Mesothelial cell of epicardium (in vitro differentiated cells): ENCODE measurements around the gene KLHL1. TPM values are rescaled to one million over a fixed set of nuclear protein-coding genes. Genes with fewer than 3 reads are reported as not detected.

Experiments used
- DNase-seq, 2 experiments: peaks; one replicate each; pipeline ENCODE4 v3.0.0; 2021; ENCODE audit warnings: low spot score in 2 of 2; ENCODE audit not compliant: unreplicated experiment in 2 of 2
- H3K27ac Mint-ChIP-seq: 2 replicates; pipeline ENCODE4 v1.8.0; 2021; ENCODE audit warnings: mixed read lengths
- H3K27me3 Mint-ChIP-seq: 2 replicates; pipeline ENCODE4 v1.8.0; 2021; ENCODE audit warnings: low read depth, mixed read lengths
- H3K36me3 Mint-ChIP-seq: 2 replicates; pipeline ENCODE4 v1.8.0; 2021; ENCODE audit warnings: mixed read lengths
- H3K4me1 Mint-ChIP-seq: 2 replicates; pipeline ENCODE4 v1.8.0; 2021; ENCODE audit warnings: mixed read lengths
- H3K4me3 Mint-ChIP-seq: 2 replicates; pipeline ENCODE4 v1.8.0; 2021; ENCODE audit warnings: mild to moderate bottlenecking, moderate library complexity, mixed read lengths
- H3K9me3 Mint-ChIP-seq: 2 replicates; pipeline ENCODE4 v1.8.0; 2021; ENCODE audit warnings: mixed read lengths
- total RNA-seq: library from RNA; stranded (reverse); gene quantifications from 3 replicates; pipeline ENCODE4 v1.2.1, GENCODE V29; 2021
- TF ChIP-seq, protein P1 (sequence below): fragments of 200-600 bp; sonication (generic); IDR thresholded peaks from one replicate; pipeline ENCODE4 v1.5.0; 2021; ENCODE audit warnings: antibody characterized with exemption; ENCODE audit not compliant: unreplicated experiment

The KLHL1 gene
- total RNA-seq, 1 donor from 2014 or later: not detected

DNA sequence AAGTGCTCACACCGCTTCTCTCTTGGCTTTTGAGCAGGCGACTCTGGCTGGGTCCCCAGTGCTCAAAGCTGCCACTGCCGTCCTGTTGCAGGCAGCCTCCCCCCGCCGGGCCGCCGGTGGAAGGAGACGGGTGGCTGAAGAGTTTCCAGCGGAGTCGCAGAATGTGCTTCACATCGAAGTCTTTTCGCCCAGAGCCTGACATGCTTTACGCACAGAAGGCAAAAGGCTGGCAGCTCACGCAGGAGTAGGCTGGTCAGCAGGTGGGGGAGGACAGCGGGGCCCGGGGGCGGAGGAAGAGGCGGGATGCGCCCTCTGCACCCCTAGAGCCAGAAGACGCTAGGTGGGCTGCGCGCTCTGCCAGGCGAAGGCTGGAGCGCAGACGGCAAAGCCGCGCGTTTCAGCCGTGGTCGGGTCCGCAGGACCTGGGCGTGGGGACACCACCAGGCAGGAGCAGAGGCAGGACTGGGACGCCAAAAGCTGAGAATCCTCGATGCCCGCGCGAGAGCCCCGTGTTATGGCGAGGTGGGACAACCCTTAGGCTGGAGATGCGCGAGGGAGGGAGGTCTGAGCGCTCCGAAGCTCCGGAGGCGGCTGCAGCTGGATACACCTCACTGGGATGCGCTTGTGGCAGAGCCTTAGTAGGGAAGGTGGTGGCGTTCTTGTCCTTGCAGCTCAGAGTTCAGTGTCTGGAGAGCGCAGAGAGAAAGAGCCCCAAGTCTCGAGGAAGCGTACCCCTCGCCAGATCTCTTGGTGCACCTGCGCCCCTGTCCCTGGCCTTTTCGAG, 562 bp downstream of the KLHL1 start, which contains the start of gene ATXN8OS:
ATXN8OS (plus strand) TSS at position 329 of the 784 bp plus-strand sequence.
- TF ChIP-seq, protein P1, sequence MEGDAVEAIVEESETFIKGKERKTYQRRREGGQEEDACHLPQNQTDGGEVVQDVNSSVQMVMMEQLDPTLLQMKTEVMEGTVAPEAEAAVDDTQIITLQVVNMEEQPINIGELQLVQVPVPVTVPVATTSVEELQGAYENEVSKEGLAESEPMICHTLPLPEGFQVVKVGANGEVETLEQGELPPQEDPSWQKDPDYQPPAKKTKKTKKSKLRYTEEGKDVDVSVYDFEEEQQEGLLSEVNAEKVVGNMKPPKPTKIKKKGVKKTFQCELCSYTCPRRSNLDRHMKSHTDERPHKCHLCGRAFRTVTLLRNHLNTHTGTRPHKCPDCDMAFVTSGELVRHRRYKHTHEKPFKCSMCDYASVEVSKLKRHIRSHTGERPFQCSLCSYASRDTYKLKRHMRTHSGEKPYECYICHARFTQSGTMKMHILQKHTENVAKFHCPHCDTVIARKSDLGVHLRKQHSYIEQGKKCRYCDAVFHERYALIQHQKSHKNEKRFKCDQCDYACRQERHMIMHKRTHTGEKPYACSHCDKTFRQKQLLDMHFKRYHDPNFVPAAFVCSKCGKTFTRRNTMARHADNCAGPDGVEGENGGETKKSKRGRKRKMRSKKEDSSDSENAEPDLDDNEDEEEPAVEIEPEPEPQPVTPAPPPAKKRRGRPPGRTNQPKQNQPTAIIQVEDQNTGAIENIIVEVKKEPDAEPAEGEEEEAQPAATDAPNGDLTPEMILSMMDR: no peak
- peaks cover 70% of the 10 kb centered on the region for H3K27me3 Mint-ChIP-seq
- H3K9me3 Mint-ChIP-seq: no peaks in the 10 kb centered on the region
- peak within 1 kb of the TSS; percentile 57 for H3K4me3 Mint-ChIP-seq
- no peaks in the 10 kb centered on the region for H3K36me3 Mint-ChIP-seq
- H3K4me1 Mint-ChIP-seq: no peaks in the 10 kb centered on the region
- H3K27ac Mint-ChIP-seq: no peak within 1 kb of the TSS
- peak in 1 of 2 experiments; percentile 41 for DNase-seq

DNA sequence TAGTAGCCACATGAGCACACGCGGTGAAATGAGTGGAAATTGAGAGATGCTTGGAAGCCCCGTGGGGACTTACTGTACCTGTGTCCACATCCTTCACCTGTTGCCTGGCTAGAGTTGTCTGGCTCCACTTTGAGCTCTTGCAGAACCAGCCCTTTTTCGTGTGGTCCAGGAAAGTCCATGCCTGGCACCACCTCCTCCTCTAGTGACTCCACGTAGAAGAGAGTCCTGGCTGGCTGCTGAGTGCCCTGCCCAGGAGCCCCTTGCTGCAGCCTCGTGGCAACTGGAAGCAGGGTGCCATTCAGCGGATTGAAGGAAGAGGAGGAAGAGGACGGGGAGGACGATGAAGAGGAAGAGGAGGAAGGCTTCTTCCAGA, 1.1 kb downstream of the KLHL1 start:
- Mint-ChIP-seq H3K27me3 (peaks cover 69% of the 10 kb centered on the region), H3K4me1 (no peaks in the 10 kb centered on the region)
- TF ChIP-seq, protein P1: no peak

DNA sequence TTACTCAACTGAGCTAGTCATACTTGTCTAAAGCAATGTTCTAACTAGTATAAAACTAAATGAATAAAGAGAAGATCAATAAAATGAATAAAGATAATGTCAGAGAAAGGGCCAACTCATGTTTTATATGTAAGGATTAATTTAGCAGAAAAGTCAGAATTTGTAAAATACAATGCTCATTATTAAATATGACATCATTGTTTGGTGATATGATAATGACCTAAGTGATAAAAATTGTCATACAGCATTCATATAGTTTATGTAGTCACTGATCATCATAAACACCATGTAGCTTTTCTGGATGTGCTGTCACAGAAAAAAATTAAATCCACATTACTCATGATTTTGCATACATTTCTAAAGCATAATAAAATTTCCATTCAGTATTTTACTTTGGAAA, 3.8 kb downstream of the KLHL1 start:
- DNase-seq: no peak
- H3K4me1 Mint-ChIP-seq: no peaks in the 10 kb centered on the region
- TF ChIP-seq, protein P1: no peak
- no peak overlapping the region for H3K27ac Mint-ChIP-seq
- H3K4me3 Mint-ChIP-seq: no peak overlapping the region
- peaks cover 57% of the 10 kb centered on the region for H3K27me3 Mint-ChIP-seq
- H3K36me3 Mint-ChIP-seq: no peaks in the 10 kb centered on the region
- H3K9me3 Mint-ChIP-seq: no peaks in the 10 kb centered on the region

More for the DNA sequence above, 1.1 kb downstream of the KLHL1 start:
- no peaks in the 10 kb centered on the region for H3K9me3 Mint-ChIP-seq
- no peak for DNase-seq
- H3K4me3 Mint-ChIP-seq: peak overlapping the region; percentile 54
- no peak overlapping the region for H3K27ac Mint-ChIP-seq
- no peaks in the 10 kb centered on the region for H3K36me3 Mint-ChIP-seq

DNA sequence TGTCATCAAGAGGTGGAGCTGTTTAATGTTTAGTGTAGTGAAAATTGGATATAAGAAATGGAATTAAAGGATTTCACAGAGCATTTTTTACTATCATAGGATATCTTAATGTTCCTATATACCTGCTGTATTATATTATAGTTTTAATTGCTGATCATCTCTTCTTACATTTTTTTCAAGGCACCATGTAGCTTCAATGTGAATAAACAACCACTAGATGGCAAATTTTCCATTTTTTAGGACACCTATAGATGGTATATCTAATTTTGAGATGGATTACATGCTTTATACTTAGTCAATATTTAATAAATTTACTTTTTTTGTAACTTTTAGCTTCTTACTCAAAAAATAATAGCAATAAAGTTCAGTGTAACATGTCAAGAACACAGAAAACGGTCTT, 9.6 kb downstream of the KLHL1 start:
- Mint-ChIP-seq H3K27ac (no peak overlapping the region), H3K4me3 (no peak overlapping the region), H3K4me1 (no peaks in the 10 kb centered on the region), H3K9me3 (no peaks in the 10 kb centered on the region), H3K36me3 (no peaks in the 10 kb centered on the region), H3K27me3 (peaks cover 14% of the 10 kb centered on the region)
- no peak for DNase-seq
- TF ChIP-seq, protein P1: peak; percentile 66

DNA sequence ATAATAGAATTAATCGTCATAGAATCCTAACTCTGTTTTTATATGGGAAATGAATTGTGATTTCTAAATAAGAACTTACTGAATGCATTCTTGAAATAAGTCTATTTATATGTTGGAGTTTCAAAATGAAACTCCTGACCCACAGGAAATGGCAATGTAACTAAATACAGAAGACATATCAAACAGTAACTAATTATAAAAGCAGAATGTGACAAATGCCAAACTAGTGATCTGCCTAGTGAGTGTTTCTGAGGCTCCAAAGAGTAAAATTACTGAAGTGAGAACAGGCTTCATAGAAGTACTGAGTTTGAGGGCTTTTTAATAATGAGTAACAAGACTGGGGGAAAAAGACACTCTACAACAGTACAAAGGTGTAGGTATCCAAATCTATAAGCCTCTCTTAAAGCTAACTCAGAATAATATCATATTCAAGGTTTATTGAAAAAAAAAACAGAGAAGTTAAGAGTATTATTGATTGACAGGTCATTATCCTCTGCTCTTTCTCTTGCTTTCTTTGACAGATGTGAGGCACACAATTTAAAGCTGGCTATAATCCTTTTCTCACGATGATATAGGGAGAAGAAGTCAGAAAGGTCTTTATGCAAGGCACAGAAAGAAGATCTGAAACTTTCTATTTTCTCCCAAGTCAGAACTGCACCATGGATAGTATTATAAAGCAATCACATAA, 18.1 kb downstream of the KLHL1 start:
- Mint-ChIP-seq H3K27me3 (peaks cover 1% of the 10 kb centered on the region), H3K4me1 (no peaks in the 10 kb centered on the region), H3K9me3 (no peaks in the 10 kb centered on the region), H3K36me3 (no peaks in the 10 kb centered on the region), H3K4me3 (no peak overlapping the region), H3K27ac (no peak overlapping the region)
- no peak for DNase-seq
- TF ChIP-seq, protein P1: no peak
